ENCODE data around the gene GABRB3.
A peak's percentile ranks its signal among the peaks of the same experiment; 100 is the strongest.

Gene GABRB3

DNA sequence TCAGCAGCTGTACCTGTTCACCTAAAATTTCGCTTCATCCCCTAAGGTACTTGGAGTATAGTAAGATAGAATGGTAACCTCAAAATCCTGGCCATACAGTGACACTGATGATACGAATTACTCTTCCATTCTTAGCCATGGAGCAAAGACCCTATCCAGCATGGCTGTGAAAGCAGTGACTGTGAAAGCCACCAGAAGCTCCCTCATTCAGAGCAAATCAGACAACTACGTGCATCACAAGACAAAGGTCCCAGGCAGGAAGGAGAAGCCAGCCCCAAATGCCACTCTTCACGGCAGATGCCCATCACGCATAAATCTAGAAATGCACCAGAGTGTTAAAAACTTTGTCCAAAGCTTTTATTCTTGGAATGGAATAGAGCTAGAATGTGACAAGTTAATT, 99.4 kb downstream of the GABRB3 start:
- no peak for DNase-seq

DNA sequence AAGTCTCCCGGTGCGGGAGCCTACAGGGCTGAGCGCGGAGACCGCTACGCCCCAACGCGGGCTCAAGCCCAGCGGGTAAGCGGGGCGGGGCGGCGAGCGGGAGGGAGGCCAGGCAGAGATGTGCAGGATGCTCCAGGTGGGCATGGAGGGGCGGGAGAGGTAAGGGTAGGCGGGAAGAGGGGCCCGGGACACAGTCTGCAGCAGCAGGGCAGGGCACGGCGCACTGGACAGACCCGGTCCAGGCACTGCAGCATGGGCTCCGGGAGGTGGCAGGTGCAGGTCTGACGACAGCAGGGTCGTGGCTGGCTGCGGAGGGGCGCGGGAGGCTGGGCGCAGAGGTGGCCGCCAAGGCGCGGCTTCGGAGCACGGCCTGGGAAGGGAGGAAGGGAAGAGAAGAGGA, 102.8 kb downstream of the GABRB3 start:
- no peak for DNase-seq

DNA sequence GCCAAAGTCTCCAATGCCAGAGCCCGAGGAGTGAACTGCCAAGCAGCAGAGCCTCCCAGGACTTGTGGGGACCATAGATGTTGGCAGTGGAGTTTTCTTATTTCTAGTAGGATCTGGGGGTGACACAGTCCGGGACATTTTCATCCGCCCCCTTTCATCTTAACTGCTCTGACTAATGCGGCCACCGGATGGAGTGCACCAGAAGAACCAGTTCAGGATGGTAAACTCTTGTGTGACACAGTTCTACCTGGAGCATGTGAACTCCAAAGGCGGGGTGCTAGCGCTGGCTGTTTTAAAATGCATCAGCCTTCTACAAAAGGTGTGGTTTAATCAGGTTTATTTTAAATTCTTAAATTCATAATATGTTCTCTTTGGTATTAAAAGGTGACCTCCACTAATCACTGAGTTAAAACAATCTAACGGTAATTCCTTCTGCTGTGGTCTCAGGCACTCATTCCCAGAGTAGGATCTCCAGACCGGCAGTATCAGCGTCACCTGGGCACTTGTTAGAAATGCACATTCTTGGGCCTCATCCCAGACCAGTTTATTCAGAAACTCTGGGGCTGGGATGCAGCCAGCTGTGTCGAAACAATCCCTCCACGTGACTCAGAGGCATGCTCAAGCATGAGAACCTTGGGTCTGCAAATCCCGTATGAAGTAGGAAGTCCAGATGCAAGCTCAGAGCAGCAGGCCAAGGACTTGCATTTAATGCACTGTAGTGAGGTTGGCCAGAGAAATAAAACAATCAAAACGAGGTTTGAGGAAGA, 105.5 kb downstream of the GABRB3 start:
- DNase-seq, result no peak

GRCh38 chr15:26665957-26666791, 106.7 kb downstream of the GABRB3 start:
- DNase-seq, result no peak

DNA sequence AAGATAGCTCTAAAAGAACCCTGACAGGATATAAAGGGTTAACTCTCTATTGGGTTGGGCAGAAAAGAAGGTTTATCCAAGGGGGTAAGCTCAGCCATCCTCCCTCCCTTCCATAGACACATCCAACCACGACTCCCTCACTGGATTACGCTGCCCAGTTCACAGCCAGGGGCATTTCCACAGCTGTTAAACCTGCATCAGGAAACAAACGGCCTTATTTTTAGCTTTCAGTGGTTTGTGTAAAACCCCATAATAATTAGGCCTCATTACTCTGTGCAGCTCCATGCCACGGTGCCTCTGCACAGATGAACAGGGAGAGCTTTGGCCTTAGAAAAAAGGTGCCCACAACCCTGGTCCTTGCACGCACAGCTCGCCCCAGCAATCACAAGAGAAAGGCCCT, 110.6 kb downstream of the GABRB3 start:
- no peak for DNase-seq

DNA sequence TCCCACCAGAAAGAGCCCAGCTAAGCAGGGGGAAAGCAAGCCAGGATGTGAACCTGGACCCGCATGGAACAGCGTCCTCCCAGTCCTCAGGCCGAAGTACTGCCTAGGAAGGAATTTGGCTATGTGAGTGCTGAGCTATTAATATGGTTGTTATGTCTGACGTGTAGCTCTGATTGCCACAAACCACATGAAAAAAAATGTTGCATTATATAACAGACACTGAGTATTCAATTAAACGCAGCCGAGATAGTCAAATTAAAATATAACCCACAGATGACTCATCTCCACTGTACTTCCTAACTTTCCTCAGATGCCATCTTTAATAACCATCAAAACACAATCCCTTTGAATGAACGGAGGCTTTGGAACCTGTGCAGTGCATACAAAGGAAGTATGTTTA, 111.1 kb downstream of the GABRB3 start:
- DNase-seq, result no peak

DNA sequence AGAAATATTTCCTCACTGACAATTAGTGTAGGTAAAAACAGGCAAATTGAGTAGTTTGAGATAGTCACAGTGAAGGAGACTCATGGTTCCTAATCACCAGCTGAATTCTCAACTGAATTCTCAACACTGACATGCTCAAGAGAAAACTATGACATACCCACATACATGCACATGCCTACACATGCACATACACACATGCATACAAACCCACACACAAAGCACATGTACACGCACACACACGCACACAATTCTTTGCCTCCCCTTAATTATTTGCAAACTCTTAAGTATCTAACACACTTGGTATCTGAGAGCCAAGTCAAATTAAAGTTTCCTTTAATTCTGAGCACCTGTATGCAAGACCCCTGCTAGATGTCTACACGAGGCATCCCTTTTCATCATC, 111.8 kb downstream of the GABRB3 start:
- DNase-seq, result no peak

GRCh38 chr15:26660241-26660640, 112.6 kb downstream of the GABRB3 start:
- no peak for DNase-seq

DNA sequence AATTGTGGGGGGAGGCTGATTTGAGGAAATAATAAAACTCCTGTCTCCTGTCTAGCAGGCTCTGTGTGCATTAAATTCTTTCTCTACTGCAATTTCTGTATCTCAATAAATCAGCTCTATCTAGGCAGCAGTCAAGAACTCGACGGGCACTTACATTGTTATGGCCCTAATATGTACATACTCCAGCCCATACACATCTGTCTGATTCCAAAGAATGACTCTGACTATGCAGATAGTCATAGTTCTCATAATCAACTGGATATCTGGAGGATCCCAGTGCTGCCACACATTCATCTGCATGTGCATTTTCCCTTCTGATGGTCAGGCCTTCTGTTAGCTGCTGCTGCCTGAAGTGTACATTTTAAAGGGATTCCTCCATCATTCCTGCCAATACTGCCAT, 114.6 kb downstream of the GABRB3 start:
- DNase-seq, result no peak

- DNase-seq, result no peak
Observed at GRCh38 chr15:26656080-26656479, 116.8 kb downstream of the GABRB3 start.

DNA sequence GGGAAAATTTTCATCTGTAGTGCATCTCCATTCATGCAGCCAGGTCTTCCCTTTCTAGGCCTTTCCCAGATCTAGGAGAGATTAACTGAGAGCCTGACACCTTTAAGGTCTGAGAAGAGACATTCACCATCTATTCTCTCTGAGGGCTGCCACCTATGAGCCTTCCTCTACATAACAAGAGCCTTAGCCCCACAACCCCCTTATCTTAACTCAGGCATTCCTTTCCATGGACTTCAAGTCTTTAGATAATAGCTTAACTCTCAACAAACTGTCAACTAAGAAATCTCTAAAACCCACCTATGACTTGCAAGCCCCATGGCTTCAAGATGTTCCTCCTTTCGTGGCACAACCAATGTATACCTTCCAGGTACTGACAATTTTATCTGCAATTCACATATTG, 121.0 kb downstream of the GABRB3 start:
- no peak for DNase-seq

- DNase-seq, result no peak
Observed at GRCh38 chr15:26648676-26649075, 124.2 kb downstream of the GABRB3 start.

- no peak for DNase-seq
Observed at GRCh38 chr15:26644948-26645347, 127.9 kb downstream of the GABRB3 start.

DNA sequence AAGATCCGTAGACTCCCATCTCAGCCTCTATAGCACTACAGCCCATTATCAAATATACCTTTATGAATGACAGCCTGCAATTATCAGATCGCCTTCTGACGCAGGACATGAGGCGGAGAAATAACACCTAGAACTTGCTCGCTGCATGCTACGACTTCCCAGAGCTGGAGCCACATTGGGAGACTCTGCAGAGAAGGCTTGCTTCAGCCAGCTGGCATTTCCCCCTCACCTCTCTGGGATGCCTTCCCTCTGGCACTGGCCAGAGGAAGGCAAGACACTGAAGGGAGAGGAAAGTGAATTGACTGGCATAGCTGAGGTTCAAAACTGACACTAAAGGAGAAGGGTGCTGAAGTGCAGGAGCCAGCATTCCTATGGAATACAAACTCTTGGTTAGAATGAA, 131.7 kb downstream of the GABRB3 start:
- DNase-seq, result no peak

DNA sequence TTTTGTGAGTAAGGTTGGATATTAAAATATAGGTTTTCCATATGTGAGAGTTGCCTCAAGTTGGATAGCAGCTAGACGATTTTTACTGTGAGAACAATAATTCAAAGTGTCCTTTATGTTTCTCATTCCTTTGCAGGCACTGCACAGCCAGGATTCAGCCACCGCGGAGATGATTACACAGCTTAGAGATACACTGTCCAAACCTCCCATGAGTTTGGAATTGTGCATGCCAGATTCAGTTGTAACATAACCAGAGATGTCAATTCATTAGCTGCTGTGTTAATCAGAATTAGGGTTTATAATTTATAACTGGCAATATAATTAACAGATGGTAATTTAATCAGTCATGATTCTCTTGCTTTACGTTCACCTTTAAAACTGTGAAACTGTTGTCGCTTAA, 132.3 kb downstream of the GABRB3 start:
- no peak for DNase-seq

- DNase-seq, result no peak
Observed at GRCh38 chr15:26639966-26640365, 132.9 kb downstream of the GABRB3 start.

DNA sequence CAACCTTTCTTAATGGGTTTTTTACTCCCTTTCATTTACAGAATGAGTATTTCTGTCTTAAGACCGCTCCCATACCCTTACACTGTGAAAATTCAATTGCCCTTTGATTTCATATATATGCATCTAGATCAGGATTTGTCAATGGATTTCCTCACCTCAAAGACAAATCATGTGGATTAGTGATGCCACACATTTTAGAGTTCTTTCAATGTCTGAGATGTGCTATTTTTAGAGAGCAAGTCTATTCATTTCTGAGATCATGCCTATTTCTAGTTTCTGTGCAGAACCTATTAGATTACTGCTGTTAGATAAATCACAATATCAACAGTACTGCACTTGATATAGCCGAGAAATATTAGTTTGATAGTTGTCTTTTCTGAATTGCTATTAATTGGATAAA, 137.3 kb downstream of the GABRB3 start:
- DNase-seq, result no peak

- DNase-seq, result no peak
Observed at GRCh38 chr15:26635105-26635504, 137.8 kb downstream of the GABRB3 start.

GRCh38 chr15:26634319-26634718, 138.5 kb downstream of the GABRB3 start:
- no peak for DNase-seq

- DNase-seq, result no peak
Observed at GRCh38 chr15:26632500-26632899, 140.4 kb downstream of the GABRB3 start.

GRCh38 chr15:26631894-26632293, 141.0 kb downstream of the GABRB3 start:
- no peak for DNase-seq

GRCh38 chr15:26630857-26631256, 142.0 kb downstream of the GABRB3 start:
- no peak for DNase-seq

DNA sequence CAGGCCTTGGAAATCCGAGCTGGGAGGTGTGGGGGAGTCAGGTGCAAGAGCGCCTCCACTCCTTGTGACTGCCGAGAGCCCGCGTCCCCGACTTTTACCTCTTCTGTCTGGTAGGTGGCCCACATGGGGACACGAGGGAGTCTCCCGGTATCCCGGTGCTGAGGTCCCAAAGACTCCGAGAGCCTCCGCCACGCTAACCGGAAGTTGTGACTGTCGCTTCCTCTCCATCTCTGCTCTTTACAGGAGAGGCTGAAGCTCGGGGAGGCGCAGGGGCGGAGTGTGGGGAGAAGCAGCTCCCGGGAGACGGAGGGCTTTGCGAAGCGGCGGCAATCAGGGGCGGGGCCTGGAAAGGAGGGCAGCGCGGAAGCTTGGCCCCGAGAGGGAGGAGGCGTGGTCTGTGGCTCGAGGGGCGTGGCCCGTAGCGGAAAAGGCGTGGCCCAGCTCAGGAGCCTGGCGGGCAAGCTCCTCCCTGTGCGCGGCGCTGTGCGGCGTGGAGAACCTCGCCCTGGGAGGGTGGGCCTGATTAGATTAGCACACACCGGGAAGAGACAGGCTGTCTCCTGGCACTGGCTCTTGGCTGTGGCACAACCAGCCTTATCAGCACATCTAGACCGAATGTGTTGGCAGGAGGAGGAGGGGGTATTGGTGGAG, 143.9 kb downstream of the GABRB3 start:
- peak; percentile 91 for DNase-seq

GRCh38 chr15:26628071-26628470, 144.8 kb downstream of the GABRB3 start:
- peak; percentile 20 for DNase-seq
